ENCODE measurements around the gene UQCR11.

UQCR11 gene

DNA sequence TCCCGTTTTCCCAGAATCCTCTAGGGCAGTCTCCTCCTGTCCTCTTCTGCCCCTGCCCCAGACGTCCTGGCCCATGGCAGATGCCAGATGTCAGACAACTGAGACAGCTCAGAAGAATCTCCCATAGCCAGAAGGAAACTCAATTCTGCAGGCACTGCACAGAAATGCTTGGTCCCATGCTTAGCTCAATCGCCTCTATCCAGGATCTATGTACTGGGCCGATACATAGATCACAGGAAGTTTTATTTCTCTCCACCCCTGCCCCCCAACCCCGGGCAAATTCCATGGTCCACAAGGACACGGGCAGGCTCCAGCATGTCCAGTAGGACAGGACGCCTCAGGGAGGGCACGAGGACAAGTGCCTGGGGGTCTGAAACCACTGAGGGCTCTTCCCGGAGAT lies 17.4 kb downstream of the UQCR11 start:
- TF ChIP-seq CEBPB (IDR thresholded peaks at IDR 0.05) (no peak), TAF1 (IDR thresholded peaks at IDR 0.05; ENCODE audit: low read depth) (no peak), RAD21 (IDR thresholded peaks at IDR 0.05; ENCODE audit: low read depth) (no peak), FOXM1 (IDR thresholded peaks at IDR 0.05; ENCODE audit: borderline replicate concordance, low read depth) (no peak), TCF12 (IDR thresholded peaks at IDR 0.05; ENCODE audit: low read depth) (no peak)
- TF ChIP-seq, protein P1, sequence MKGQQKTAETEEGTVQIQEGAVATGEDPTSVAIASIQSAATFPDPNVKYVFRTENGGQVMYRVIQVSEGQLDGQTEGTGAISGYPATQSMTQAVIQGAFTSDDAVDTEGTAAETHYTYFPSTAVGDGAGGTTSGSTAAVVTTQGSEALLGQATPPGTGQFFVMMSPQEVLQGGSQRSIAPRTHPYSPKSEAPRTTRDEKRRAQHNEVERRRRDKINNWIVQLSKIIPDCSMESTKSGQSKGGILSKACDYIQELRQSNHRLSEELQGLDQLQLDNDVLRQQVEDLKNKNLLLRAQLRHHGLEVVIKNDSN (IDR thresholded peaks at IDR 0.05) = no peak
- TF ChIP-seq, protein P2, sequence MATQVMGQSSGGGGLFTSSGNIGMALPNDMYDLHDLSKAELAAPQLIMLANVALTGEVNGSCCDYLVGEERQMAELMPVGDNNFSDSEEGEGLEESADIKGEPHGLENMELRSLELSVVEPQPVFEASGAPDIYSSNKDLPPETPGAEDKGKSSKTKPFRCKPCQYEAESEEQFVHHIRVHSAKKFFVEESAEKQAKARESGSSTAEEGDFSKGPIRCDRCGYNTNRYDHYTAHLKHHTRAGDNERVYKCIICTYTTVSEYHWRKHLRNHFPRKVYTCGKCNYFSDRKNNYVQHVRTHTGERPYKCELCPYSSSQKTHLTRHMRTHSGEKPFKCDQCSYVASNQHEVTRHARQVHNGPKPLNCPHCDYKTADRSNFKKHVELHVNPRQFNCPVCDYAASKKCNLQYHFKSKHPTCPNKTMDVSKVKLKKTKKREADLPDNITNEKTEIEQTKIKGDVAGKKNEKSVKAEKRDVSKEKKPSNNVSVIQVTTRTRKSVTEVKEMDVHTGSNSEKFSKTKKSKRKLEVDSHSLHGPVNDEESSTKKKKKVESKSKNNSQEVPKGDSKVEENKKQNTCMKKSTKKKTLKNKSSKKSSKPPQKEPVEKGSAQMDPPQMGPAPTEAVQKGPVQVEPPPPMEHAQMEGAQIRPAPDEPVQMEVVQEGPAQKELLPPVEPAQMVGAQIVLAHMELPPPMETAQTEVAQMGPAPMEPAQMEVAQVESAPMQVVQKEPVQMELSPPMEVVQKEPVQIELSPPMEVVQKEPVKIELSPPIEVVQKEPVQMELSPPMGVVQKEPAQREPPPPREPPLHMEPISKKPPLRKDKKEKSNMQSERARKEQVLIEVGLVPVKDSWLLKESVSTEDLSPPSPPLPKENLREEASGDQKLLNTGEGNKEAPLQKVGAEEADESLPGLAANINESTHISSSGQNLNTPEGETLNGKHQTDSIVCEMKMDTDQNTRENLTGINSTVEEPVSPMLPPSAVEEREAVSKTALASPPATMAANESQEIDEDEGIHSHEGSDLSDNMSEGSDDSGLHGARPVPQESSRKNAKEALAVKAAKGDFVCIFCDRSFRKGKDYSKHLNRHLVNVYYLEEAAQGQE (IDR thresholded peaks at IDR 0.05; ENCODE audit: low read depth) = no peak

DNA sequence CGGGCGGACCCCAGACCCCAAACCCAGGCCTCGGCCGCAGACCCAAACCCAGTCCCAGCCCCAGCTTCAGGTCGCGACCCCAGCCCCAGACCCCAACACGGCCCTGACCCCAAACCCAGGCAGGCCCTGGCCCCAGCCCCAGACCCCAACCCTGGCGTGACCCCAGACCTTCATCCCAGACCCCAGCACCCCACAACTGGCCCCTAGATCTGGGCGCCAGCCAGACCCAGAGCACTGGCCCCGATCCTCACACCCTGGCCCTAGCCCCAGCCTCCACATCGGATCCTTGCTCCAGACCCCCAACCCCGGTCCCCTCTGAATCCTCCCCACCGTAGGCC lies 20.1 kb downstream of the UQCR11 start:
- TF ChIP-seq TEAD4 (IDR thresholded peaks at IDR 0.05) (no peak), ZBTB7A (IDR thresholded peaks at IDR 0.05; ENCODE audit: low read depth) (no peak), FOXM1 (IDR thresholded peaks at IDR 0.05; ENCODE audit: borderline replicate concordance, low read depth) (no peak), RAD21 (IDR thresholded peaks at IDR 0.05; ENCODE audit: low read depth) (no peak), TAF1 (IDR thresholded peaks at IDR 0.05; ENCODE audit: low read depth) (no peak), TCF12 (IDR thresholded peaks at IDR 0.05; ENCODE audit: low read depth) (no peak), CEBPB (IDR thresholded peaks at IDR 0.05) (no peak)
- TF ChIP-seq, protein P3, sequence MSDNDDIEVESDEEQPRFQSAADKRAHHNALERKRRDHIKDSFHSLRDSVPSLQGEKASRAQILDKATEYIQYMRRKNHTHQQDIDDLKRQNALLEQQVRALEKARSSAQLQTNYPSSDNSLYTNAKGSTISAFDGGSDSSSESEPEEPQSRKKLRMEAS (IDR thresholded peaks at IDR 0.05) = no peak
- TF ChIP-seq, protein P2 (IDR thresholded peaks at IDR 0.05; ENCODE audit: low read depth) = no peak
- TF ChIP-seq, protein P1 (IDR thresholded peaks at IDR 0.05) = no peak

DNA sequence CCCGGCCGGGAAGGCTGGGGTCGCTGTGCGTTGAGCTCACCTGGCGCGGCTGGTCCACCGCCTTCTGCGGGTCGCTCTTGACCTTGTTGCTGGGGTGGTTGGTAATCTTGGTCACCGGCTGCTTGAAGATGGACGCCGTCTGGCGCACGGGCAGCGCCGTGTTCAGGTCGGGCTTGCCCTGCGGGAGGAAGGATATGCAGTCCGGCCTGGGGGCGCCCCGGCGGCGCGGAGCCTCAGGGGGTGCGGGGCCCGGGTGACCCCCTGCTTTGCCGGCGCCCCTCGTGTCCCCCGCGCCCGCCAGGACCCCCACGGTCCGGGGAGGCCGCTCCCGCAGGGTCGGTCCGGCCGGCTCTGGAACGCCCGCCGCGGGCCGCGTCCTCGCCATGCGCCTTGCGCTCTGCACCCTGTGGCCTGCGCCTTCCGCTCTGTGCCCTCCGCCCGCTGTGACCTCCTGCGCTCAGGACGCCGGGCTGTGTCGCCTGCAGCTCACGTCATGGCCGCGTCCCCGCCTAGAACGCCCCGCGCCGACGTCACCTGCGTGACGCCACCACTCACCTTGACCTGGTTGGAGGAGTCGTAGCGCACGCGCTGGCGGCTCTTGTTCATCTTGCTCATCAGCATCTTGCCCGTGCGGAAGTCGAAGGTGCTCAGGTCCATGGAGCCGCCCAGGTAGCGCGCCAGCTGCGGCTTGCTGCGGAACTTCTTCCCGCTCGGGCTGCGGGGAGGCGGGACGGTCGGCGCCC lies 20.6 kb downstream of the UQCR11 start:
- TF ChIP-seq, protein P1 (IDR thresholded peaks at IDR 0.05) = no peak
- TF ChIP-seq CREB1 (IDR thresholded peaks at IDR 0.05; ENCODE audit: low read depth) (no peak), EGR1 (IDR thresholded peaks at IDR 0.05) (no peak), TEAD4 (IDR thresholded peaks at IDR 0.05) (no peak), TCF12 (IDR thresholded peaks at IDR 0.05; ENCODE audit: low read depth) (no peak), TAF1 (IDR thresholded peaks at IDR 0.05; ENCODE audit: low read depth) (no peak), YY1 (IDR thresholded peaks at IDR 0.05; ENCODE audit: low read depth) (no peak), FOXM1 (IDR thresholded peaks at IDR 0.05; ENCODE audit: borderline replicate concordance, low read depth) (no peak), CEBPB (IDR thresholded peaks at IDR 0.05) (no peak), EP300 (IDR thresholded peaks at IDR 0.05; ENCODE audit: borderline replicate concordance) (no peak), ZBTB7A (IDR thresholded peaks at IDR 0.05; ENCODE audit: low read depth) (no peak)
- TF ChIP-seq, protein P2 (IDR thresholded peaks at IDR 0.05; ENCODE audit: low read depth) = no peak
- TF ChIP-seq, protein P3 (IDR thresholded peaks at IDR 0.05) = no peak

DNA sequence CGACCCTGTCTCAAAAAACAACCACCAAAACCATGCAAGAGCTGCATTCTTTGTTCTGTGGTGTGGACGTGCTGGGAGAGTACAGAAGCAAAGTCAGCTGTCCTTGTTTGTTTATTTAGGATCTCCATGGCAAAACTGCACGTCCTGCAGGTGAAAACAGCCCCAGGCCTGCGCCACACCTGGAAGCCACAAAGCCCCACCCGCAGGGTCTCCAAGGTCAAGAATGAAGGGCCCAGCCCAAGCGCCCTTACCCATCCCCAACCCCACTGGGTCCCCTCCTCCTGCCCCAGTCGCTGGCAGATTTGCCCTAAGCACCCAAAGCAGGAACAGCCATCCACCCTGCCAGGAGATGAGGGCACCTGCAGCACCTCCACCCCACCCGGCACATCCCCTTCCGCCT lies 23.1 kb downstream of the UQCR11 start:
- no peak for TF ChIP-seq RAD21 (IDR thresholded peaks at IDR 0.05; ENCODE audit: low read depth)
- no peak for TF ChIP-seq FOXM1 (IDR thresholded peaks at IDR 0.05; ENCODE audit: borderline replicate concordance, low read depth)
- TF ChIP-seq, protein P1 (IDR thresholded peaks at IDR 0.05) = no peak
- TF ChIP-seq, protein P3 (IDR thresholded peaks at IDR 0.05) = no peak
- no peak for TF ChIP-seq EGR1 (IDR thresholded peaks at IDR 0.05)
- TF ChIP-seq EP300 (IDR thresholded peaks at IDR 0.05; ENCODE audit: borderline replicate concordance) = no peak
- no peak for TF ChIP-seq CEBPB (IDR thresholded peaks at IDR 0.05)
- no peak for TF ChIP-seq TCF12 (IDR thresholded peaks at IDR 0.05; ENCODE audit: low read depth)
- TF ChIP-seq NFIC (IDR thresholded peaks at IDR 0.05) = no peak
- TF ChIP-seq CREB1 (IDR thresholded peaks at IDR 0.05; ENCODE audit: low read depth) = no peak
- no peak for TF ChIP-seq YY1 (IDR thresholded peaks at IDR 0.05; ENCODE audit: low read depth)
- TF ChIP-seq TAF1 (IDR thresholded peaks at IDR 0.05; ENCODE audit: low read depth) = no peak
- TF ChIP-seq ZBTB7A (IDR thresholded peaks at IDR 0.05; ENCODE audit: low read depth) = no peak
- TF ChIP-seq, protein P2 (IDR thresholded peaks at IDR 0.05; ENCODE audit: low read depth) = no peak
- no peak for TF ChIP-seq TEAD4 (IDR thresholded peaks at IDR 0.05)
